HG03469 (cell line): ENCODE results near the gene SLC10A7.

ENCODE experiments used
- ATAC-seq: cut with Tn5 transposase; IDR thresholded peaks from one replicate; pipeline ENCODE4 v1.9.1; 2021; ENCODE audit warnings: mild to moderate bottlenecking, moderate library complexity, moderate number of reproducible peaks; ENCODE audit not compliant: unreplicated experiment

SLC10A7 gene

GRCh38 chr4:146442801-146443200 lies 78.9 kb downstream of the SLC10A7 start:
- no peak for ATAC-seq

- ATAC-seq, result no peak
Observed at GRCh38 chr4:146439999-146440398, 81.7 kb downstream of the SLC10A7 start.

GRCh38 chr4:146439437-146439836 lies 82.3 kb downstream of the SLC10A7 start:
- ATAC-seq, result no peak

- ATAC-seq, result no peak
Observed at GRCh38 chr4:146437778-146438177, 84.0 kb downstream of the SLC10A7 start.

- no peak for ATAC-seq
Observed at GRCh38 chr4:146436423-146437162, 85.1 kb downstream of the SLC10A7 start.

- no peak for ATAC-seq
Observed at GRCh38 chr4:146435962-146436361, 85.8 kb downstream of the SLC10A7 start.

- no peak for ATAC-seq
Observed at GRCh38 chr4:146432065-146432464, 89.7 kb downstream of the SLC10A7 start.

- no peak for ATAC-seq
Observed at GRCh38 chr4:146428298-146428697, 93.4 kb downstream of the SLC10A7 start.

- ATAC-seq, result no peak
Observed at GRCh38 chr4:146417822-146418221, 103.9 kb downstream of the SLC10A7 start.

- no peak for ATAC-seq
Observed at GRCh38 chr4:146415829-146416228, 105.9 kb downstream of the SLC10A7 start.

GRCh38 chr4:146407669-146408084 lies 114.1 kb downstream of the SLC10A7 start:
- ATAC-seq, result no peak

- no peak for ATAC-seq
Observed at GRCh38 chr4:146407257-146407656, 114.5 kb downstream of the SLC10A7 start.

- no peak for ATAC-seq
Observed at GRCh38 chr4:146401274-146401673, 120.5 kb downstream of the SLC10A7 start.

GRCh38 chr4:146398896-146399445 lies 122.8 kb downstream of the SLC10A7 start:
- ATAC-seq, result no peak

- no peak for ATAC-seq
Observed at GRCh38 chr4:146398404-146398803, 123.3 kb downstream of the SLC10A7 start.

- ATAC-seq, result no peak
Observed at GRCh38 chr4:146389561-146389960, 132.2 kb downstream of the SLC10A7 start.

- no peak for ATAC-seq
Observed at GRCh38 chr4:146382194-146382593, 139.5 kb downstream of the SLC10A7 start.

- ATAC-seq, result no peak
Observed at GRCh38 chr4:146381263-146381872, 140.4 kb downstream of the SLC10A7 start.

- ATAC-seq, result no peak
Observed at GRCh38 chr4:146379744-146380143, 142.0 kb downstream of the SLC10A7 start.

- no peak for ATAC-seq
Observed at GRCh38 chr4:146371812-146372211, 149.9 kb downstream of the SLC10A7 start.

GRCh38 chr4:146370841-146371240 lies 150.9 kb downstream of the SLC10A7 start:
- no peak for ATAC-seq

GRCh38 chr4:146369446-146369845 lies 152.3 kb downstream of the SLC10A7 start:
- no peak for ATAC-seq
